GM19025 (cell line): ENCODE data around the gene NT5M.

Experiments
- ATAC-seq: cut with Tn5 transposase; IDR thresholded peaks from one replicate; pipeline ENCODE4 v1.9.1; 2021; ENCODE audit warnings: mild to moderate bottlenecking, low read depth, moderate library complexity; ENCODE audit not compliant: unreplicated experiment

The NT5M gene

GRCh38 chr17:17387498-17388362 is 84.6 kb downstream of the NT5M start:
- no peak for ATAC-seq

- ATAC-seq: no peak
These were observed 85.7 kb downstream of the NT5M start for GRCh38 chr17:17388657-17389496.

GRCh38 chr17:17391668-17392370 is 88.6 kb downstream of the NT5M start:
- no peak for ATAC-seq

GRCh38 chr17:17393976-17394375 is 90.8 kb downstream of the NT5M start:
- no peak for ATAC-seq

- no peak for ATAC-seq
These were observed 91.3 kb downstream of the NT5M start for GRCh38 chr17:17394494-17394893.

GRCh38 chr17:17395246-17395802 is 92.2 kb downstream of the NT5M start:
- no peak for ATAC-seq

- no peak for ATAC-seq
These were observed 92.7 kb downstream of the NT5M start for GRCh38 chr17:17395885-17396284.
